Smooth muscle cell (in vitro differentiated cells): Measurements from ENCODE around the gene HACD3. TPM values are rescaled to one million over a fixed set of nuclear protein-coding genes. Genes with fewer than 3 reads are reported as not detected.

Experiments used
- DNase-seq: peaks from one replicate; lab custom pipeline; 2025; ENCODE audit not compliant: unreplicated experiment; lab: John Stamatoyannopoulos, UW
- H2AFZ ChIP-seq: fragments of 200-600 bp; sonication (generic); 2 replicates; pipeline ENCODE4 v1.6.0; 2016; ENCODE audit warnings: antibody characterized with exemption, low read depth, mild to moderate bottlenecking
- H3F3A ChIP-seq: fragments of 200-600 bp; sonication (generic); 2 replicates; pipeline ENCODE4 v1.6.0; 2017; ENCODE audit warnings: antibody characterized with exemption, low read depth
- H3K27ac ChIP-seq: fragments of 200-600 bp; sonication (generic); 2 replicates; pipeline ENCODE4 v1.5.1; 2016; ENCODE audit warnings: low read depth, mild to moderate bottlenecking
- H3K27me3 ChIP-seq: fragments of 200-600 bp; sonication (generic); 2 replicates; pipeline ENCODE4 v1.6.1; 2016; ENCODE audit warnings: low read depth, mild to moderate bottlenecking
- H3K36me3 ChIP-seq: fragments of 200-600 bp; sonication (generic); 2 replicates; pipeline ENCODE4 v1.5.1; 2016; ENCODE audit warnings: low read depth
- H3K4me1 ChIP-seq: fragments of 200-600 bp; sonication (generic); 2 replicates; pipeline ENCODE4 v1.5.1; 2016; ENCODE audit warnings: low read depth
- H3K4me2 ChIP-seq: fragments of 200-600 bp; sonication (generic); 2 replicates; pipeline ENCODE4 v1.6.0; 2016; ENCODE audit warnings: mild to moderate bottlenecking
- H3K4me3 ChIP-seq: fragments of 200-600 bp; sonication (generic); 2 replicates; pipeline ENCODE4 v1.5.1; 2016; ENCODE audit warnings: mild to moderate bottlenecking
- H3K79me2 ChIP-seq: fragments of 200-600 bp; sonication (generic); 2 replicates; pipeline ENCODE4 v1.6.0; 2016; ENCODE audit warnings: low read depth, mild to moderate bottlenecking
- H3K9ac ChIP-seq: fragments of 200-600 bp; sonication (generic); 2 replicates; pipeline ENCODE4 v1.6.0; 2016; ENCODE audit warnings: low read depth
- H3K9me3 ChIP-seq: fragments of 200-600 bp; sonication (generic); replicated peaks from 2 replicates; pipeline ENCODE4 v1.5.1; 2016; ENCODE audit warnings: low read depth
- H4K20me1 ChIP-seq: fragments of 200-600 bp; sonication (generic); 2 replicates; pipeline ENCODE4 v1.6.0; 2016; ENCODE audit warnings: low read depth
- whole genome bisulfite sequencing: methylation state at CpG from one replicate; pipeline ENCODE4 v1.1.7; 2016; ENCODE audit warnings: low lambda C conversion rate; 5-methylcytosine and 5-hydroxymethylcytosine counted together
- polyA plus RNA-seq: library from polyadenylated mRNA; unstranded; fragments of >200 nt; fragmentation: Nextera tagmentation; extraction: Ambion mirVana; gene quantifications from 2 replicates; pipeline ENCODE4 v1.2.1, GENCODE V29; 2016
- total RNA-seq: library from RNA; depleted of rRNA; stranded (reverse); fragments of >200 nt; gene quantifications from 2 replicates; pipeline ENCODE4 v1.2.3, GENCODE V29; 2014
- TF ChIP-seq, protein P1 (sequence below): fragments of 200-600 bp; sonication (generic); IDR thresholded peaks from 2 replicates; pipeline ENCODE4 v1.5.1; 2017; ENCODE audit warnings: borderline replicate concordance, mild to moderate bottlenecking, antibody characterized with exemption; ENCODE audit not compliant: insufficient read depth, poor library complexity, severe bottlenecking

The HACD3 gene
- total and polyA plus RNA-seq, 2 experiments from 2014 or later = 73.8 to 107 TPM

DNA sequence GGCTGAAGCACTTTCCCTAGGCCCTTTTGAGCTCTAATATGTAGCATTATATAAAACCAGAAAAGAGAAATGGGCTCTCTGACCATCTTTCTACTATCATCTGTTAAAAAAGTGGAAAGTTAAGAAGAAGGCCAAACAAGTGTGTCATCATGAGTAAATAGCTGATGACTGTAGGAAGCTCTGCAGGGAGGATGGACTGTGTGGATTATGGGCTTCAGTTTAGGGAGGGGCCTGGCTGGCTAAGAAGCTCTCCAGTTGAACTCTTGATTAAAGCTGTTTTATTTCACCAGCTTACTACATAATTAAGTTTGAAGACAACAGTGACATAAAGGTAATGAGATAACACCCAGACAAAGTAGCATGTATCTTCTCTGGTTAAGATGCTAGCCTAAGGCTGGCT lies 50.0 kb downstream of the HACD3 start:
- Histone ChIP-seq H3K36me3 (peaks cover 16% of the 10 kb centered on the region), H3K4me1 (peaks cover 8% of the 10 kb centered on the region), H2AFZ (no peak overlapping the region), H3F3A (peaks cover 8% of the 10 kb centered on the region), H3K27ac (peak overlapping the region; percentile 88), H3K9me3 (no peaks in the 10 kb centered on the region), H3K9ac (peak overlapping the region; percentile 35), H3K4me2 (no peak overlapping the region), H3K4me3 (no peak overlapping the region), H3K79me2 (no peaks in the 10 kb centered on the region), H4K20me1 (no peaks in the 10 kb centered on the region), H3K27me3 (no peaks in the 10 kb centered on the region)
- DNase-seq = no peak
- TF ChIP-seq, protein P1, sequence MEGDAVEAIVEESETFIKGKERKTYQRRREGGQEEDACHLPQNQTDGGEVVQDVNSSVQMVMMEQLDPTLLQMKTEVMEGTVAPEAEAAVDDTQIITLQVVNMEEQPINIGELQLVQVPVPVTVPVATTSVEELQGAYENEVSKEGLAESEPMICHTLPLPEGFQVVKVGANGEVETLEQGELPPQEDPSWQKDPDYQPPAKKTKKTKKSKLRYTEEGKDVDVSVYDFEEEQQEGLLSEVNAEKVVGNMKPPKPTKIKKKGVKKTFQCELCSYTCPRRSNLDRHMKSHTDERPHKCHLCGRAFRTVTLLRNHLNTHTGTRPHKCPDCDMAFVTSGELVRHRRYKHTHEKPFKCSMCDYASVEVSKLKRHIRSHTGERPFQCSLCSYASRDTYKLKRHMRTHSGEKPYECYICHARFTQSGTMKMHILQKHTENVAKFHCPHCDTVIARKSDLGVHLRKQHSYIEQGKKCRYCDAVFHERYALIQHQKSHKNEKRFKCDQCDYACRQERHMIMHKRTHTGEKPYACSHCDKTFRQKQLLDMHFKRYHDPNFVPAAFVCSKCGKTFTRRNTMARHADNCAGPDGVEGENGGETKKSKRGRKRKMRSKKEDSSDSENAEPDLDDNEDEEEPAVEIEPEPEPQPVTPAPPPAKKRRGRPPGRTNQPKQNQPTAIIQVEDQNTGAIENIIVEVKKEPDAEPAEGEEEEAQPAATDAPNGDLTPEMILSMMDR = no peak

DNA sequence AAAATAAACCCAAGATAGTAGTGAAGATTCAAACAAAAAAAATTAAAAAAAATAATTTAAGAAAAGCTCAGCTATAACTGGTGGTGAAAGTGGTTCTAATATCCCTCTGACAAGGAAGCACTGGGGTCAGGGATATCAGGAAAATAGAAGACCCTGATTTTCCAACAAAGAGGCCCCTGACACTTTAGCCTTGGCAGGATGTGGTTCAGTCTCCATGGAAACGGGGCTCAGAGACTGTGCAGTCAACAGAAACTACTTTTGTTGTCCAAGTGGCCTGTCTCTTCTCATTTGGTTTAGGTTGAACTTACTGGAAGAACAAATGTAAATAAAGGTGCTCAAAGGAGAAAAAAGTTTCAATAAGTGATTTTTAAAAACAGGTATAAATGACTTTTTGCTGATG lies 53.4 kb downstream of the HACD3 start:
- peak overlapping the region; percentile 36 for H3K4me2 ChIP-seq
- DNase-seq = no peak
- 75% methylated on average over 1 of the region's 1 CpG for WGBS
- no peaks in the 10 kb centered on the region for H4K20me1 ChIP-seq
- H3K36me3 ChIP-seq = peaks cover 19% of the 10 kb centered on the region
- H3K4me3 ChIP-seq = no peak overlapping the region
- H3K9me3 ChIP-seq = no peaks in the 10 kb centered on the region
- H3K9ac ChIP-seq = peak overlapping the region; percentile 16
- TF ChIP-seq, protein P1 = no peak
- peak overlapping the region; percentile 69 for H3K27ac ChIP-seq
- no peaks in the 10 kb centered on the region for H3K27me3 ChIP-seq
- peaks cover 8% of the 10 kb centered on the region for H3K4me1 ChIP-seq
- H2AFZ ChIP-seq = no peak overlapping the region
- H3F3A ChIP-seq = peaks cover 8% of the 10 kb centered on the region
- H3K79me2 ChIP-seq = no peaks in the 10 kb centered on the region

DNA sequence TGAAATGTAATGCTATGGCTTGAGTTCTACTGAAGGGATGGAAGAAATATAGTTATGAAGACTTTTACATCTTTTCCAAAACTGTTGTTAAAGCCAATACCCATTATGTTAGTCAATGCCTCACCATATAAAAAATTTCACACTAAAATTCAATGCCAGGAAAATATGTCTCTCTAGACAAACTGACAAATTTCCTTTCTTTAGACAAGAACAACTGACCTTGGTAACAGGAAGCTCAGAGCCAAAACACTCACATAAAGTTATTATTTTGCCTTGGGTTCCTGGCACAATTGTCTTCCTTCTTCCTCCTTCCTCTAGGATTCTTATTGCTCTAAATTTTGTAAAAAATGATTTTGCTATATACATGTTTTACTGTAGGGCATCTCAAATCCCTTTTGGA lies 54.0 kb downstream of the HACD3 start:
- no peaks in the 10 kb centered on the region for H4K20me1 ChIP-seq
- TF ChIP-seq, protein P1 = no peak
- peaks cover 19% of the 10 kb centered on the region for H3K36me3 ChIP-seq
- H3K4me1 ChIP-seq = peaks cover 8% of the 10 kb centered on the region
- DNase-seq = no peak
- no peaks in the 10 kb centered on the region for H3K27me3 ChIP-seq
- H3K4me2 ChIP-seq = no peak overlapping the region
- H3K27ac ChIP-seq = peak overlapping the region; percentile 69
- H2AFZ ChIP-seq = no peak overlapping the region
- H3K9me3 ChIP-seq = no peaks in the 10 kb centered on the region
- H3F3A ChIP-seq = peaks cover 8% of the 10 kb centered on the region
- H3K79me2 ChIP-seq = no peaks in the 10 kb centered on the region
- H3K9ac ChIP-seq = peak overlapping the region; percentile 16
- H3K4me3 ChIP-seq = no peak overlapping the region

DNA sequence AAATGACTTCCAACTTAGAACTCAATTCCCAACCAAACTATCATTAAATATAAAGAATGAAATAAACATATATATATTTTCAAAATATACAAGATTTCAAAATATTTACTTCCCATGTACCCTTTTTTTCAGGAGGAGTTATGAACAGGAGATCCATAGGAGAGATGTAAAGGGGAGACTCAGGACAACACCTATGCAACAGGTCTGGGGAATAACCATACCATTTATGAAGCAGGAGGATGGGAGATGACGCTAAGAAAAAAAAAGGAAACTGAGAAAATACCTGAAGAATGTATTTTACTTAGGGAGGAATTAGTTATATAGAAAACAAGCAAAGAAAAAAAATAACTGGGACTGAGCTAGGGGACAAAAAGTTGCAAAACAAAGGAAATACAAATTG lies 56.8 kb downstream of the HACD3 start:
- no peak overlapping the region for H3K4me3 ChIP-seq
- WGBS = 96% methylated on average over 1 of the region's 1 CpG
- DNase-seq = no peak
- no peak overlapping the region for H3K9ac ChIP-seq
- no peaks in the 10 kb centered on the region for H3K4me1 ChIP-seq
- H3K4me2 ChIP-seq = no peak overlapping the region
- no peaks in the 10 kb centered on the region for H3K9me3 ChIP-seq
- no peaks in the 10 kb centered on the region for H4K20me1 ChIP-seq
- H3K36me3 ChIP-seq = peaks cover 33% of the 10 kb centered on the region
- TF ChIP-seq, protein P1 = no peak
- H2AFZ ChIP-seq = no peak overlapping the region
- H3K27me3 ChIP-seq = no peaks in the 10 kb centered on the region
- no peaks in the 10 kb centered on the region for H3K79me2 ChIP-seq
- no peak overlapping the region for H3K27ac ChIP-seq
- peaks cover 8% of the 10 kb centered on the region for H3F3A ChIP-seq
